Measurements from ENCODE around the gene SPATS2.
A peak's percentile ranks its signal among the peaks of the same experiment; 100 is the strongest.
"Not testable (repeated sequence)": the region's sequence is repeated elsewhere in the genome, so short reads cannot be mapped to it uniquely, and the experiment has no call there.

The SPATS2 gene

GRCh38 chr12:49330032-49330619, 37.1 kb upstream of the SPATS2 start:
- peaks cover 0 to 3% of the 10 kb centered on the region in 2 donors for H3K36me3 ChIP-seq (ENCODE audit: control insufficient read depth in 2 of 2, insufficient read depth in 2 of 2, low read length in 2 of 2)
- H3K9me3 ChIP-seq (ENCODE audit: control insufficient read depth in 2 of 2, low read length in 2 of 2), result no peaks in the 10 kb centered on the region
- H3K4me1 ChIP-seq (ENCODE audit: control insufficient read depth in 2 of 2, insufficient read depth in 2 of 2, low read length in 2 of 2), result peaks cover 8 to 12% of the 10 kb centered on the region in 2 donors
- no peak overlapping the region for H3K27ac ChIP-seq (ENCODE audit: low read depth in 2 of 2, low read length in 2 of 2)
- H3K9ac ChIP-seq (ENCODE audit: low read depth in 1 of 2, low read length in 2 of 2), result no peak overlapping the region
- peaks cover 7 to 10% of the 10 kb centered on the region in 2 donors for H3K27me3 ChIP-seq (ENCODE audit: control insufficient read depth in 2 of 2, insufficient read depth in 2 of 2, low read length in 2 of 2)
- H3K4me3 ChIP-seq (ENCODE audit: low read length in 2 of 2), result no peak overlapping the region

- no peaks in the 10 kb centered on the region for H3K9me3 ChIP-seq (ENCODE audit: control insufficient read depth in 2 of 2, low read length in 2 of 2)
Measured at GRCh38 chr12:49330631-49331379, 36.5 kb upstream of the SPATS2 start.

GRCh38 chr12:49331380-49332222, 35.7 kb upstream of the SPATS2 start:
- Histone ChIP-seq H3K4me3 (ENCODE audit: low read length in 2 of 2) (no peak overlapping the region), H3K4me1 (ENCODE audit: control insufficient read depth in 2 of 2, insufficient read depth in 2 of 2, low read length in 2 of 2) (peaks cover 9 to 14% of the 10 kb centered on the region in 2 donors), H3K27ac (ENCODE audit: low read depth in 2 of 2, low read length in 2 of 2) (no peak overlapping the region), H3K36me3 (ENCODE audit: control insufficient read depth in 2 of 2, insufficient read depth in 2 of 2, low read length in 2 of 2) (peaks cover 0 to 3% of the 10 kb centered on the region in 2 donors), H3K9me3 (ENCODE audit: control insufficient read depth in 2 of 2, low read length in 2 of 2) (no peaks in the 10 kb centered on the region), H3K27me3 (ENCODE audit: control insufficient read depth in 2 of 2, insufficient read depth in 2 of 2, low read length in 2 of 2) (peaks cover 19 to 21% of the 10 kb centered on the region in 2 donors), H3K9ac (ENCODE audit: low read depth in 1 of 2, low read length in 2 of 2) (peak overlapping the region in 1 of 2 donors; percentile 32)

More at GRCh38 chr12:49330631-49331379, 36.5 kb upstream of the SPATS2 start:
- Histone ChIP-seq H3K4me1 (ENCODE audit: control insufficient read depth in 2 of 2, insufficient read depth in 2 of 2, low read length in 2 of 2) (peaks cover 8 to 12% of the 10 kb centered on the region in 2 donors), H3K27me3 (ENCODE audit: control insufficient read depth in 2 of 2, insufficient read depth in 2 of 2, low read length in 2 of 2) (peaks cover 13 to 17% of the 10 kb centered on the region in 2 donors), H3K27ac (ENCODE audit: low read depth in 2 of 2, low read length in 2 of 2) (no peak overlapping the region), H3K4me3 (ENCODE audit: low read length in 2 of 2) (no peak overlapping the region), H3K9ac (ENCODE audit: low read depth in 1 of 2, low read length in 2 of 2) (no peak overlapping the region), H3K36me3 (ENCODE audit: control insufficient read depth in 2 of 2, insufficient read depth in 2 of 2, low read length in 2 of 2) (peaks cover 0 to 3% of the 10 kb centered on the region in 2 donors)

GRCh38 chr12:49332441-49332861, 34.8 kb upstream of the SPATS2 start:
- Histone ChIP-seq H3K9ac (ENCODE audit: low read depth in 1 of 2, low read length in 2 of 2) (no peak overlapping the region), H3K36me3 (ENCODE audit: control insufficient read depth in 2 of 2, insufficient read depth in 2 of 2, low read length in 2 of 2) (no peaks in the 10 kb centered on the region), H3K4me3 (ENCODE audit: low read length in 2 of 2) (no peak overlapping the region), H3K27ac (ENCODE audit: low read depth in 2 of 2, low read length in 2 of 2) (no peak overlapping the region), H3K4me1 (ENCODE audit: control insufficient read depth in 2 of 2, insufficient read depth in 2 of 2, low read length in 2 of 2) (peaks cover 12 to 18% of the 10 kb centered on the region in 2 donors), H3K27me3 (ENCODE audit: control insufficient read depth in 2 of 2, insufficient read depth in 2 of 2, low read length in 2 of 2) (peaks cover 23% of the 10 kb centered on the region in 2 donors), H3K9me3 (ENCODE audit: control insufficient read depth in 2 of 2, low read length in 2 of 2) (no peaks in the 10 kb centered on the region)

GRCh38 chr12:49332891-49333371, 34.3 kb upstream of the SPATS2 start:
- Histone ChIP-seq H3K9me3 (ENCODE audit: control insufficient read depth in 2 of 2, low read length in 2 of 2) (no peaks in the 10 kb centered on the region), H3K4me3 (ENCODE audit: low read length in 2 of 2) (peak overlapping the region in 1 of 2 donors; percentile 1), H3K27me3 (ENCODE audit: control insufficient read depth in 2 of 2, insufficient read depth in 2 of 2, low read length in 2 of 2) (peaks cover 23 to 24% of the 10 kb centered on the region in 2 donors), H3K4me1 (ENCODE audit: control insufficient read depth in 2 of 2, insufficient read depth in 2 of 2, low read length in 2 of 2) (peaks cover 12 to 18% of the 10 kb centered on the region in 2 donors), H3K27ac (ENCODE audit: low read depth in 2 of 2, low read length in 2 of 2) (no peak overlapping the region), H3K36me3 (ENCODE audit: control insufficient read depth in 2 of 2, insufficient read depth in 2 of 2, low read length in 2 of 2) (no peaks in the 10 kb centered on the region), H3K9ac (ENCODE audit: low read depth in 1 of 2, low read length in 2 of 2) (no peak overlapping the region)

- H3K9ac ChIP-seq (ENCODE audit: low read depth in 1 of 2, low read length in 2 of 2); H3K9me3 ChIP-seq (ENCODE audit: control insufficient read depth in 2 of 2, low read length in 2 of 2); H3K36me3 ChIP-seq (ENCODE audit: control insufficient read depth in 2 of 2, insufficient read depth in 2 of 2, low read length in 2 of 2); H3K4me3 ChIP-seq (ENCODE audit: low read length in 2 of 2); H3K27ac ChIP-seq (ENCODE audit: low read depth in 2 of 2, low read length in 2 of 2): not testable (repeated sequence)
- Histone ChIP-seq H3K4me1 (ENCODE audit: control insufficient read depth in 2 of 2, insufficient read depth in 2 of 2, low read length in 2 of 2) (peaks cover 12 to 18% of the 10 kb centered on the region in 2 donors), H3K27me3 (ENCODE audit: control insufficient read depth in 2 of 2, insufficient read depth in 2 of 2, low read length in 2 of 2) (peaks cover 26 to 27% of the 10 kb centered on the region in 2 donors)
Measured at GRCh38 chr12:49333778-49334177, 33.5 kb upstream of the SPATS2 start.

- Histone ChIP-seq H3K27me3 (ENCODE audit: control insufficient read depth in 2 of 2, insufficient read depth in 2 of 2, low read length in 2 of 2) (peaks cover 26 to 27% of the 10 kb centered on the region in 2 donors), H3K9me3 (ENCODE audit: control insufficient read depth in 2 of 2, low read length in 2 of 2) (no peaks in the 10 kb centered on the region), H3K27ac (ENCODE audit: low read depth in 2 of 2, low read length in 2 of 2) (no peak overlapping the region)
Measured at GRCh38 chr12:49334226-49334625, 33.0 kb upstream of the SPATS2 start.

GRCh38 chr12:49334681-49335080, 32.6 kb upstream of the SPATS2 start:
- H3K27me3 ChIP-seq (ENCODE audit: control insufficient read depth in 2 of 2, insufficient read depth in 2 of 2, low read length in 2 of 2), result peaks cover 26 to 27% of the 10 kb centered on the region in 2 donors
- H3K9ac ChIP-seq (ENCODE audit: low read depth in 1 of 2, low read length in 2 of 2), result no peak overlapping the region
- peaks cover 18 to 26% of the 10 kb centered on the region in 2 donors for H3K4me1 ChIP-seq (ENCODE audit: control insufficient read depth in 2 of 2, insufficient read depth in 2 of 2, low read length in 2 of 2)

More at GRCh38 chr12:49334226-49334625, 33.0 kb upstream of the SPATS2 start:
- H3K4me3 ChIP-seq (ENCODE audit: low read length in 2 of 2), result no peak overlapping the region
- no peak overlapping the region for H3K9ac ChIP-seq (ENCODE audit: low read depth in 1 of 2, low read length in 2 of 2)
- no peaks in the 10 kb centered on the region for H3K36me3 ChIP-seq (ENCODE audit: control insufficient read depth in 2 of 2, insufficient read depth in 2 of 2, low read length in 2 of 2)
- peaks cover 14 to 21% of the 10 kb centered on the region in 2 donors for H3K4me1 ChIP-seq (ENCODE audit: control insufficient read depth in 2 of 2, insufficient read depth in 2 of 2, low read length in 2 of 2)

GRCh38 chr12:49335118-49335954, 31.9 kb upstream of the SPATS2 start:
- Histone ChIP-seq H3K9me3 (ENCODE audit: control insufficient read depth in 2 of 2, low read length in 2 of 2) (no peaks in the 10 kb centered on the region), H3K4me1 (ENCODE audit: control insufficient read depth in 2 of 2, insufficient read depth in 2 of 2, low read length in 2 of 2) (peaks cover 18 to 27% of the 10 kb centered on the region in 2 donors), H3K4me3 (ENCODE audit: low read length in 2 of 2) (no peak overlapping the region), H3K27ac (ENCODE audit: low read depth in 2 of 2, low read length in 2 of 2) (no peak overlapping the region), H3K27me3 (ENCODE audit: control insufficient read depth in 2 of 2, insufficient read depth in 2 of 2, low read length in 2 of 2) (peaks cover 26 to 27% of the 10 kb centered on the region in 2 donors), H3K36me3 (ENCODE audit: control insufficient read depth in 2 of 2, insufficient read depth in 2 of 2, low read length in 2 of 2) (no peaks in the 10 kb centered on the region), H3K9ac (ENCODE audit: low read depth in 1 of 2, low read length in 2 of 2) (no peak overlapping the region)

More at GRCh38 chr12:49334681-49335080, 32.6 kb upstream of the SPATS2 start:
- H3K9me3 ChIP-seq (ENCODE audit: control insufficient read depth in 2 of 2, low read length in 2 of 2), result no peaks in the 10 kb centered on the region
- H3K27ac ChIP-seq (ENCODE audit: low read depth in 2 of 2, low read length in 2 of 2), result no peak overlapping the region
- no peak overlapping the region for H3K4me3 ChIP-seq (ENCODE audit: low read length in 2 of 2)
- no peaks in the 10 kb centered on the region for H3K36me3 ChIP-seq (ENCODE audit: control insufficient read depth in 2 of 2, insufficient read depth in 2 of 2, low read length in 2 of 2)

Measured in mucosa of rectum (tissue), 2 donors.